OCI-LY3 (cell line): ENCODE measurements around the gene ADAMTS19.

Source experiments
- EZH2phosphoT487 ChIP-seq: fragments of 200-600 bp; shearing (Covaris generic); IDR thresholded peaks from 2 replicates; pipeline ENCODE4 v1.6.1; 2018; ENCODE audit warnings: antibody characterized with exemption, mixed run types, low read depth
- TF ChIP-seq, protein P1 (sequence below): fragments of 200-600, 300-600 bp; sonication (generic); IDR thresholded peaks from 2 replicates; pipeline ENCODE4 v1.5.1; 2014; ENCODE audit warnings: antibody characterized with exemption, low read length, low read depth

DNA sequence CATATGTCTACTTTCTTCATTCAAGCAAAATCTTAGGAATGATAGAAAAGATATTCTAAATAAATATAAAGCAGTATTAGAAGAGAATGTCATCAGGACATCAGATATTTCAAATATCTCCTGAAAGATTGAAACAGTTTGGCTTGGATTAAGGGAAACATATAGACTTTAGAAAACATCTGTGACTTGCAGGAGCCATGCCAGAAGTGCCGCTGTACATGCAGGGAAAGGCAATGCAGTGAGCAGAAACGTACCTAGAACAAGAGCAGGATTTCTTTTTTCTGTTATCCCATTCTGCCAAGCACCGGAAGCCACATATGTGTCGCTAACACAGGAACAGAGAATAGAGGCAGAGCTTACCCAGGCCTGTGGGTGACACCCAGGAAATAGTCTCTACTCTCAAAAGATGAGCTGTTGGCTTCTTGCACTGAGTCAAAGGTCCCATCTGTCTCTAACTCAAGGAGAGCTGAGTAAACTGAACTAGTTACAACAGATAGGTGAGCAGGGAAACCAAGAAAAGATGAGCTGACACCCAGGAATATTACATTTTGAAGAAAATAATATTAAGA, 5.8 kb downstream of the ADAMTS19 start:
- TF ChIP-seq, protein P1, sequence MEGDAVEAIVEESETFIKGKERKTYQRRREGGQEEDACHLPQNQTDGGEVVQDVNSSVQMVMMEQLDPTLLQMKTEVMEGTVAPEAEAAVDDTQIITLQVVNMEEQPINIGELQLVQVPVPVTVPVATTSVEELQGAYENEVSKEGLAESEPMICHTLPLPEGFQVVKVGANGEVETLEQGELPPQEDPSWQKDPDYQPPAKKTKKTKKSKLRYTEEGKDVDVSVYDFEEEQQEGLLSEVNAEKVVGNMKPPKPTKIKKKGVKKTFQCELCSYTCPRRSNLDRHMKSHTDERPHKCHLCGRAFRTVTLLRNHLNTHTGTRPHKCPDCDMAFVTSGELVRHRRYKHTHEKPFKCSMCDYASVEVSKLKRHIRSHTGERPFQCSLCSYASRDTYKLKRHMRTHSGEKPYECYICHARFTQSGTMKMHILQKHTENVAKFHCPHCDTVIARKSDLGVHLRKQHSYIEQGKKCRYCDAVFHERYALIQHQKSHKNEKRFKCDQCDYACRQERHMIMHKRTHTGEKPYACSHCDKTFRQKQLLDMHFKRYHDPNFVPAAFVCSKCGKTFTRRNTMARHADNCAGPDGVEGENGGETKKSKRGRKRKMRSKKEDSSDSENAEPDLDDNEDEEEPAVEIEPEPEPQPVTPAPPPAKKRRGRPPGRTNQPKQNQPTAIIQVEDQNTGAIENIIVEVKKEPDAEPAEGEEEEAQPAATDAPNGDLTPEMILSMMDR = no peak
- TF ChIP-seq EZH2phosphoT487 = no peak
